Stimulated activated CD4-positive, alpha-beta T cell treated with anti-CD3 and anti-CD28 coated beads, Interleukin-2, amount 100 ng/mL, for 4 hours (primary cell): ENCODE data around the gene ATXN1.
"Not testable (repeated sequence)": the region's sequence is repeated elsewhere in the genome, so short reads cannot be mapped to it uniquely, and the experiment has no call there.

ENCODE experiments used
- DNase-seq: peaks from one replicate; pipeline ENCODE4 v3.0.0-alpha.2; 2020; ENCODE audit warnings: low read depth

ATXN1 gene

DNA sequence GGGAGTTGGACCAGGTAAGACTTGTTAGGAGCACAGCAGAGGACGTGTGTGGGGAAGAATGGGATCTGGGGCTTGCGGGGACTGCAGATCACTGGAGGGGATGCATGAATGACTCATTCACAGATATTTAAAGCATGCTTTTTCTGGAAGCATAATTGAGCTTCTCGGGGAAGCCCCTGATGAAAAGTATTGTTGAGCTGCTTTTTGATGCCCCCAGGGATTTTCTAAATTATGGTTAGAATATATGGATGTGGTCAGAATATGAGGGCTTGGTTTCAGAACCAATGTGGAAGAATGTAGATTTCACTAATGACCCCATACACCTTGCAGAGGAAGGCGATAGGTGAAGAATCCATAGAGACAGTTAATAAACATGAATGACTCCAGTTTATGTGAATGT is 486.8 kb downstream of the ATXN1 start:
- no peak for DNase-seq

DNA sequence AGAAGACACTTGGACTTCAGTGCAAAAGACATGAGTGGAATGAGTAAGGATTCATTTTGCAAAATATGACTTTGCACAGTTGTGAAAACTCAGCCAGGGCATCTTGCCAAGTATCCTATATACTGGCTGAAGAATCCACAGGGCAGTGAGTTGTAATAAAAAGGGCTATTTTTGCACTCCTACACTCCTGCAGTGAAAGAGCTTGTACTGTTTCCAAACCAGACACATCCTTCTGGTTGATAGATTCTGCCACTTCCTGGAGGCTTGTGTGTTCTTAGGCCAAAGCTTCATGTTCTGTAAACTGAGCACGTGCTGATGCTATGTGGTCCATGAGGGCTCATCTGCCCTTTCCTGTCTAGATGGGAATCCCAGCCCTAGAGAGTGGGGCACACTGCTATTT is 488.0 kb downstream of the ATXN1 start:
- no peak for DNase-seq

DNA sequence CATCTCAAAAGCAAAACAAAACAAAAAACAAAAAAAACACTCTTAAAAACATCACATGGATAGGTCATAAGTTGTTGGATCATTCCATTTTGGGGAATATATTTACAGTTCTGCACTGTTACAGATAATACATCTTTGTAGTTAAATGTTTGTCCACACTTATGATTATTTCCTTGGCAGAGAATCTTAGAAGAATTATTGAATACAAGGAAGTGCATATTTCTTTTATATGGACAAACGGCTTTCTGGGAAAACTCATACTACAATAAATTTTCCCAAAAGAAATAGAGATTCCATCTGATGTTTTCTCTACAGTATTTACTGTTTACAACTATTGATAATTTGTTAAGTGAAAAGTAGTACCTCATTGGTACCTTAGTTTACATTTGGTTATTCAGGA is 489.1 kb downstream of the ATXN1 start:
- no peak for DNase-seq

DNA sequence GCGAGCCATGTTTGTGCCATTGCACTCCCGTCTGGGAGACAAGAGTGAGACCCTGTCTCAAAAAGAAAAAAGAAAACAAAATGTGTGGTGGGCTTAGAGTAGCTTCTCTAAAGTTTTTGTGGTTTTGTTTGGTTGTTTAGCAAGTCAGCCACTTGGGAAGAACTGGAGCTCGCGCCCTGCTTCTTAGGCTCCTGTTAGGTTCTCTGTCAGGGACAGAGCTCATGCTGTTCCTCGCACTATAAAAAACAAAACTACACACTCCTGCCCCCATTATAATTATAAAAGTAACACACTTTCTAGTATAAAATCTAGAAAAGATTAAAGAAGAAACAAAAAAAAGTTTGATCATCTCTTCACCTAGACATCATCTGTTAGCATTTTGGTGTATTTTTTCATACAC is 489.8 kb downstream of the ATXN1 start:
- DNase-seq, result no peak

DNA sequence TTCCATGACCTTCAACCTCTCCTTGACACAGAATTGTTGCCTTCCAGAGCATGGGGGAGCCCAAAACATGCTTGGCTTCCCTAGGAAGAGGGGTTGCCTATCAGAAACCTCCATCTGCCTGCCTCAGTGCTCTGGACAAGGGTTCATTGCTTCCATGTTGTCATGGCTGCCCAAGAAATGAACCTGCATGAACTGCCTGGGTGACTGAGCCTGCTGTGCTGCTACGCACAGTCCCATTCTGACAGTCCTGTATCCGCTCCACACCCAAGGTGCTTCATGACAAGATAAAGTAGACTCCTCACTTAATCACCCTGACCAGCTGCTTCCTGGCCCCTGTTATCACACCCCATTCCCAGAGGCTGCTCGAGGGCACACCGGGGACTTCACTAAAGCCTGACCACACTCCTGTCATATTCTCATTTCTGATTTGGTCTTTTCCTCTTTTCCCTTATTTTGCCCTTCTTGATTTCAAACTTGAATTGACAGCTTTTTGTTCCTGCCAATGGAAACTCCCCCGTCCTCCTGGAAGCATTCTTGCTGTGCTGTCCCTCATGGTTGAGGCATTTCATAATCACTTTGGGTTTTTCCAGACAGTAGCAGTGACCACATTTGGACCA is 491.0 kb downstream of the ATXN1 start:
- no peak for DNase-seq

DNA sequence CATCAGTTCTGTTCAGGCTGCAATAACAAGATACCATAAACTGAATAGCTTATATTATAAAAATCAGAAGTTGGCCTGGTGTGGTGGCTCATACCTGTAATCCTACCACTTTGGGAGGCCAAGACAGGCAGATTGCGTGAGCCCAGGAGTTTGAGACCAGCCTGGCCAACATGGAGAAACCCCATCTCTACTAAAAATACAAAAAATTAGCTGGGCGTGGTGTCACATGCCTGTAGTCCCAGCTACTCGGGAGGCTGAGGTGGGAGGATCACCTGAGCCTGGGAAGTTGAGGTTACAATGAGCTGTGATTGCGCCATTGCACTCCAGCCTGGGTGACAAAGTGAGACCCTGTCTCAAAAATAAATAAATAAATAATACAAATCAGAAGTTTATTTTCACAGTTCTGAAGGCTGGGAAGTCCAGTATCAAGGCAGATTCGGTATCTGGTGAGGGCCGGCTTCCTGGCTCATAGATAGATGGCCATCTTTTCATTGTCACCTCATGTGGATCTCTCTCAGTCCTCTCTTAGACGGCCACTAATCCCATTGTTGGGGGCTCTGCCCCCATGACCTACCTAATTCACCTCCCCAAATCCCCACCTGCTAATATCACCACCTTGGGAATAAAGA is 491.7 kb downstream of the ATXN1 start:
- DNase-seq, result not testable (repeated sequence)

DNA sequence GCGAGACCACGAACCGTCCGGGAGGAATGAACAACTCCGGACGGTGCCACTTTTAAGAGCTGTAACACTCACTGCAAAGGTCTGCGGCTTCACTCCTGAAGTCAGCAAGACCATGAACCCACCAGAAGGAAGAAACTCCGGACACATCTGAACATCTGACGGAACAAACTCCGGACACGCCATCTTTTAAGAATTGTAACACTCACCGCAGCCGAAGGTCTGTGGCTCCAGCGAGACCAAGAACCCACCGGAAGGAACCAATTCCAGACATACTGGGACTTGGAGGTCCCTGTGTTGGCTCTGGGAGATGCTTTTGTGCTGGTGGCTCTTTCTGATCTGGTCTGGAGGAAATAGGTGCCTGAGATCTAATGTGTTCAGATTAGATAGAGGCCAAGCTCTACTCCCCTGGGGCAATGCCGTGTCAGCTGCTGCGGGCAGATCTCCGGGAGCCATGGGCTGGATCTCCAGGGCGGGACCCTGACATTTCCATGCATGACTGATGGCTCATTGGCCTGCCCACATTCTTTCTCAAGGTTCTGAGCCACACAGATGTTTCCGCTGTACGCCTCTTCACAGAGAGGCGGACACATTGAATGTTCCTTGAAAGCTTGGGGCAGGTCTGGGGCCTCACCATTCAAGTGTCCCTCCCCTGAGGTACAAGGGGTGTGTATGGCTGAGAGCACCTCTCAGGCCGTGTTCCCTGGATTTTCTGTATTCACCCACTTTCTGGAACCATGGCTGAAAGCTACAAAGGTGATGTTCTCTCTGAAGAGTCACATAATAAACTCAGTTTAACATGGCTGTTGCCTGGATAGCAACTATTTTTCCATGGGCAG is 493.6 kb downstream of the ATXN1 start:
- DNase-seq, result no peak

DNA sequence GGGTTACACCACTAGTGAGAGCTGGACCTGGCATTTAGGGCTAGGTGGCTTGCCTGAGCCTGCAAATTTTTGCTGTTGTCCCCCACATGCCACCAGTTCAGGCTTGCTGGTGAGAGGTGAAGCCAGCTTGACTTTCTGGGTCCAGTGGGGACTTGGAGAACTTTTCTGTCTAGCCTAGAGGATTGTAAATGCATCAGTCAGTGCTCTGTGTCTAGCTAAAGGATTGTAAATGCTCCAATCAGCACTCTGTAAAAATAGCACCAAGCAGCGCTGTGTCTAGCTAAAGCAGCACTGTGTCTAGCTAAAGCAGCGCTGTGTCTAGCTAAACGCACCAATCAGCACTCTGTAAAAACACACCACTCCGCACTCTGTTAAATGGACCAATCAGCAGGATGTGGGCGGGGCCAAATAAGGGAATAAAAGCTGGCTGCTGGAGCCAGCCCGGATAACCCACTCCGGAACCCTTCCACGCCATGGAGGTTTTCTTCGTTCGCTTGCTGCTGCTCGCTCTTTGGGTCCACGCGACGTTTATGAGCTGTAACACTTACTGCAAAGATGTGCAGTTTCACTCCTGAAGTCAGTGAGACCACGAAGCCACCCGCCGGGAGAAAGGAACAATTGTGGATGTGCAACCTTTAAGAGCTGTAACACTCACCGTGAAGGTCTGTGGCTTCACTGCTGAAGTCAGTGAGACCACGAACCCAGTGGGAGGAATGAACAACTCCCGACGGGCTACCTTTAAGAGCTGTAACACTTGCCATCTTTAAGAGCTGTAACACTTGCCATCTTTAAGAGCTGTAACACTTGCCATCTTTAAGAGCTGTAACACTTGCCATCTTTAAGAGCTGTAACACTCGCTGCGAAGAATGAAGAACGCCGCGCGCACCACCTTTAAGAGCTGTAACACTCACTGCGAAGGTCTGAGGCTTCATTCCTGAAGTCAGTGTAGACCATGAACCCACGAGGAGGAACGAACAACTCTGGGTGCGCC is 495.6 kb downstream of the ATXN1 start:
- no peak for DNase-seq

DNA sequence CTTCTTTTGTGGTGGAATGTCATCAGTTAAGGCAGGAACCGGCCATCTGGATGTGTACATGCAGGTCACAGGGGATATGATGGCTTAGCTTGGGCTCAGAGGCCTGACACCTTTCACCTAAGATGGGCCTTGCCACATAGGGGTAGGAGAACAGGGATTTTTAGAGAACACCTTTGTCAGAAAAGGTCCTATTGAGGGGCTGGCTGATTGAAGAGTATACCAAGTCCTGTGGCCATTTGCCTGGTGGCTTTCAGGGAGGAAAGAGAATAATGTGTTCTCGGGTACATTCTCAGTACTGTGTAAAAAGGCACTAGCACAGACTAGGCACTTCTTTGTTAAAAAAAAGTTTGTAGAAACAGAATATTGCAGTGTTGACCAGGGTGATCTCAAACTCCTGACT is 496.5 kb downstream of the ATXN1 start:
- no peak for DNase-seq

DNA sequence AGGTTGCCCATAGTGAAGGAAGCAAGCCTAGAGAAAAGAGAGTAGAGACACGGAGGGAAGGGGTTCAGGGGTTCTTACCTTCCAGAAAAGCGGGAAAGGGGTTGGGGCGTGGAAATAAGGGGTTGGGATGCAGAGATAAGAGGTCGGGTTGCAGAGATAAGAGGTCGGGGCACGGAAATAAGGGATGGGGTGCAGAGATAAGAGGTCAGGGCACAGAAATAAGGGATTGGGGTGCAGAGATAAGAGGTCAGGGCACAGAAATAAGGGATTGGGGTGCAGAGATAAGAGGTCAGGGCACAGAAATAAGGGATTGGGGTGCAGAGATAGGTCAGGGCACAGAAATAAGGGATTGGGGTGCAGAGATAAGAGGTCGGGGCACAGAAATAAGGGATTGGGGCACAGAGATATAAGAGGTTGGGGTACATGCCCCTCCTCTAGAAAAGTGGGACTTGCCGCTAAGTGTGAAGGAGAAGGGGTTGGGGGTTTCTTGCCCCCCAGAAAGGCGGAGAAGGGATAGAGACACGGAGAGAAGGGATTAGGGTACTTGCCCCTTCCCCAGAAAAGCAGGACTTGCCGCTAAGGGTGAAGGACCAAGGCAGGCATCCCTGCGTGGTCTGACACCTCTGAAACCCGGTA is 497.7 kb downstream of the ATXN1 start:
- not testable (repeated sequence) for DNase-seq

DNA sequence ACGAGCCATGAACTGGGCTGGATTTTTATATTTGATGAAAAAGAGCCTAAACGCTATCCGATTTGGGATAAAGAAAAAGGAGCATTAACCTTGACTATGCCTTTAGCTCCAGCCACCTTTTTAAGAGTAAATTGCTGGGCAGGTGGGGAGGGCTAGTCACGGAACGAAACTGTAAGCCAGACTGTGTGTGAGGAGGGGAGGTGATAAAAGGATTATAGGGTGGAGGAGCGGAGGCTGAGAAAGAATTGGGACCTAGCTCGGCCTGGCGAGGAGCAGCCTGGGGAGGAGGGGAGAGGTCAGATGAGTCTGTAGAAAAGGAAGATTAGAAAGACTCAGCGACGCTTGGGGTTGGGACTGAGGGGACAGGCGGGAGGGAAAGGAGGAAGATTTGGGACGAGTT is 498.5 kb downstream of the ATXN1 start:
- not testable (repeated sequence) for DNase-seq

DNA sequence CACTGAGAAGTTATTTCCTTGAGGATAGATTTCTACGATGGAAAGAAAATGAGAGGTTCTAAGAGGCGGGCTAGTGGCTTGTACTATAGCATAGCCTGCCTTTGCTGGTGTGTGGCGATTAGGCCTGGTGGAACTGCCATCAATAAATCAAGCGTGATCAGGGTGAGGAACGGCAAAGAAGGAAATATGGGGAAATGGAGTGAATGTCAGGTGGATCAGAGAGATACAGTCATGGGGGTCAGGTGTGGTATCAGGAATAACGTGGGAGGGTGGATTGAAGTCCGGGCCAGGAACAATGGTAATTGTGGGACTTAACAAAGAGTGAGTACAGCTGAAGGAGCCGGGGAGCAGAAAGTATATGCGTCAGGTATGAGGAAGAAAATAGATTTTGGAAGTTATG is 500.7 kb downstream of the ATXN1 start:
- not testable (repeated sequence) for DNase-seq

DNA sequence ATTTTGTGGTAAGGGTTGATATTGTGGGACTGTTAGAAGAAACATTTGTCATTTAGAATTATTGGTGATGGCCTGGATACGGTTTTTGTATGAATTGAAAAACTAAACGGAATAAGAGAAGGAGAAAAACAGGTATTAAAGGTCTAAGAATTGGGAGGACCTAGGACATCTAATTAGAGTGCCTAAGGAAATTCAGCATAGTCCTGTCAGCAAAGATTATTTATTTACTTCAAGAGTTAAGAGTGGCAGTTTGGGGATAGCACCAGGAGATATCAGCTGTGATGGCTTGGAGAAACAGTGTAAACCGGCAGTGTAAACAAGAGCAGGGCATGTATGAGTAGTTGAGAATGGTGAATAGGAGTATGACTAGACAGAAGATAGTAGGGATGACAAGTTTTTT is 501.7 kb downstream of the ATXN1 start:
- DNase-seq, result not testable (repeated sequence)

DNA sequence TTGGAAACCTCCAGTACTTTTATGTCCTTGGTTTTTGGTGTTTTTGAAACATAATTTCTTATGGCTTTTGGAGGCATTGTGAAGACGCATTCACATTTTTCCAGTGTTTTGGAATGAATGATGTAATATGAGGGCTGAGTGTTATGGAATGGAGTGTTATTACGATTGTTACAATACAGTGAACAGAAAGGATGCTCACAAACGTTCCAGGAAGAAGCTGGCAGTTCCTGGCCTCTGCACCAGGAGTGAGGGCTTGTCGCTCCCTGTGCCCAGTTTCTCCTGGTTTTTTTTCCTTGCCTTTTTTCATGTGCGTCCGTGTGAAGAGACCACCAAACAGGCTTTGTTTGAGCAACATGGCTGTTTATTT is 502.6 kb downstream of the ATXN1 start:
- DNase-seq, result no peak

DNA sequence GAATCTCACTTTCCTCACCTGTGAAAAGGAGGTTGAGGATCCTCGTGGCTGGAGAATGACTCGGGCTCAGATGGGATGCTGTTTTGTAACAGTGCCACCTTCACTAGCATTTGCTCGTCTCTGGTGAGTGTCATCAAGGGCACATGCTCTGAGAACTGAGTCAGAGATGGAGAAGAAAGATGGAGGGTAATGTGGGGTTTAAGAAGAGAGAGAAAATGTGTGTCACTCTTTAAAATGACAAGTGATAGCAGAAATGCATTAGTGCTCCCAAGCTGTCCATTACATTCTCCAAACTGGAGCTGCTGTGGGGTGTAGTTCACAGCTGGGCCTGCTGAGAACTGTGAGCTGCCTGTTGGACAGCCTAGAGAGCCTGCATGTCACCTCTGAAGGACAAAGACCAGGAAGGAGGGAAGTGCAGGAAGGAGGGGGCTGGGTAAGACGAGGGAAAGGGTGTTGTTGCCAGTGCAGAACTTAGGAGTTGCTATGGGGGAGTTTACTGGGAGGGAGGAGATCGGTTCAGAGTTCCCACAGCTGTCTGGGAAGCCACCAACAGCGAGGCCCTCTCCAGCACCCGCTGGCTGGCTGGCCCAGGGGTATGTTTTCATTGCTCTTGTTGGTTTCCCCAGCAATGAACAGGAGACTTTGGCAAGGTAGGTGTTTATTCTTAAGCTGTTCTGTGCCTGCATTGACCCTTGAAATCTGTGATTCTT is 503.1 kb downstream of the ATXN1 start:
- DNase-seq, result no peak

DNA sequence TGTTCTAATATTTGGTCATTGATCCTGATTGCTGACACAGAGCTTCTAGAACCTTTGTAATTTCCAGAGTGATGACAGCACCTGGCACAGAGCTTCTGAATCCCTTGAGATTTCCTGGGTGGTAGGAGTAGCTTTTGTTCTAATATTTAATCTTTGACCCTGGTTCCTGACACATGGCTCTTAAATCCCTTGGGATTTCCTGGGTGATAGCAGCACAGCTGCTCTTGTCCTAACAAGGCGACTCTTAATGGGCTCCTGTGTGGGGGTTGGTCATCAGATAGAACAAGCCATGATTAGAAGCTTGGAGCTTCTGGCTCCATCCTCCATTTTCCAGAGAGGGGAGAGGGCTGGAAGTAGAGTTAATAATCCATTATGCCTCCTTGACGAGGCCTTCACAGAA is 504.5 kb downstream of the ATXN1 start:
- no peak for DNase-seq

DNA sequence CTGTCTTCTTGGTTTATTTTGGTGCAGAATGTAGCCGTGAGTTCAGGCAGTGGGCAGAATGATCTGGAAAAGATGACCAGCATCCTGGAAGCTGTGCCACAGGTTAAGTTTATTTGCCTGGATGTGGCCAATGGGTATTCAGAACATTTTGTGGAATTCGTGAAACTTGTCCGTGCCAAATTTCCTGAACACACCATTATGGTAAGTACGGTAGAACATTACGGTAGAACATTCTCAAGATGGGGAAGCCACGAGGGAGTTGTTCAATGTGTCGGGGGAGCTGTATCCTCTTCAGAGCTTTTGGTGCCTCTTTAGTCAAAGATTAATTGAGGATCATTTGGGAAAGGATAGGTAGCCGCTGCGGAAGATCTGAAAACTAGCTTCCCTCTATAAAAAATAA is 506.7 kb downstream of the ATXN1 start:
- no peak for DNase-seq

DNA sequence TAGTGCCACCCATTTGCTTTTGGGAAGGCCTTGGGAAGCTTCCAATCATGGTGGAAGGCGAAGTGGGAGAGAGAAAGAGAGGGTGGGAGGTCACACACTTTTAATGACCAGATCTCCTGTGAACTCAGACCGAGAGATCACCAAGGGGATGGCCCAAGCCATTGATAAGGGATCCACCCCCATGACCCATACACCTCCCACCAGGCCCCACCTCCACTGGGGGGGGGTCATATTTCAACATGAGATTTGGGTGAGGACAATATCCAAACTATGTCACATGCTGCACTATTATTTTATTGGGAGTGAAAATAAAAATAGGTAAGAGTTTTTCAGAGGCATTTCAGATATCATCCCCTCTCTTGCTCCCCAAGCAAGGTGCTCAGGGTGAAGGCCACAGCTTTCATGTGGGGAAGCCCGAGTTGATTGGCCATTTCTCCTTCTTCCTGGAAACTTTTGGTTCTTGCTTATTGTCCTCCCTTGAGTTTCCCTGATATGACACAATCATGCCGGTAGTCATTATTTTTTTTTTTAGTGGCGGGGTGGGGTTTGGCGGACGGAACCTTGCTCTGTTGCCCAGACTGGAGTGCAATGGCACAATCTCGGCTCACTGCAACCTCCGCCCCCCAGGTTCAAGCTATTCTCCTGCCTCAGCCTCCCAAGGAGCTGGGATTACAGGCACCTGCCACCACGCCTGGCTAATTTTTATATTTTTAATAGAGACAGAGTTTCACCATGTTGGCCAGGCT is 507.7 kb downstream of the ATXN1 start:
- no peak for DNase-seq

DNA sequence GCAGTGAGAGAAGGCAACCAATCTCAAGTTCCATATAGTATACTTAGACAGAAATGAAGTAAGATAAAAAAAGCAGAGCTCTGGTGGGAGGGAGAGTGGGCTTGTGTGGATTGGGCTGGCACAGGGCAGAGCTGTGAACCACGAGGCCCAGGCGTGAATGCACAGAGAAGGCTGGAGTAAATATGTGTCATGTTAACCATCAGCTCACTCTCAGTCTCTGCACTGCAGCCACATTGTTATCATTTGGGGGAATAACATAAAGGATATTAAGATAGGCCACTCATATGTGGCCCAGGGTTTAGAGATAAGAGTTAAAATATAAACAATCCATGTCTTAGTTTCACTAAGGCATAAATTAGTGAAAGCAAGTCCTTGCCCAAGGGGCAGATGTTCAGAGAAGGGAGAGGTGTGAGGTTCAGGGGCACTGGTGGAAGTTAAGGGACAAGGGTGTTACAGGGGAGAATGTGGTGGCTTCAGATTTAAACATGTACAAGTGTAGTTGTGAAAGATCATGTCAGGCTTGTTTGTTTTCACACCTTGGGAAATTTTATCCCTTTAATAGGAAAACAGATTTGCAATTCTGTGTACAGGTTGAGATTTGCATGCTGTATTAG is 508.5 kb downstream of the ATXN1 start:
- no peak for DNase-seq

DNA sequence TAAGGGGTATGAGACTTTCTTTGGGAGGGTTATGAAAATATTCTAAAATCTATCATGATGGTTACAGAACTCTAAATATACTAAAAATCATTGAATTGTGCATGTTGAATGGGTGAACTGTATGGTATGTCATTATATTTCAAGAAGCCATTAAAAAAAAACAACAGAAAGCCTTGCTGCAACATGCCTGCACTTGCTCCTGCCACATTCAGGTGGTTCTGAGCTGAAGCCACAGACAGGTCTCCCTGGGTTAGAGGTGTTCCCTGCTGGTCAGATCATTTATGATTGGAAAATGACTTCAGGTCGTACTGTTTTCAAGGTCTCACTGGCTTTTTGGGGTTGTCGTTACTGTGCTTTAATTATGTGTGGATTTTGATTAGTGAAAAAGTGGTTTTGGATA is 509.6 kb downstream of the ATXN1 start:
- DNase-seq, result no peak
